AG08395 (cell line): ENCODE results near the gene INPP4B.
A peak's percentile ranks its signal among the peaks of the same experiment; 100 is the strongest.

ENCODE experiments used
- DNase-seq: peaks from one replicate; pipeline ENCODE4 v3.0.0; 2012; ENCODE audit warnings: mixed read lengths, low spot score

Gene INPP4B

DNA sequence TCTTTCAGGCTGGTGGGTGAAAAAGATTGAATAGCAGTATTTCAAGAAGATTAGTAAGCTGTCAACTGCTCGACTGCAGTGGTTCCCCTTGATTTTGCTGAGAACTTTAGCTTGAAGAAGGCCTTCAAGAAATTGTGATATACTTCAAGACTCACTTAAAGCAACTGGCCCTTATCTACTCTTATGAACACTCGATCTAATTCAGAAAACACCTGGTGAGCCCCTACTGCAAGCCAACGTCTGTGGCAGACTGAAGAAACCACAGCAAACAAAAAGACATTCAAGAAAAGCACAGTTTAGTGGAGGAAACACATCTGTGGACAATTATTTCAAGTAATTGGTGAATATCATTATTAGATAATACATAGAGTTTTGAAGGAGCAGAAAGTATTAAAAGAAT, 119.0 kb downstream of the INPP4B start:
- DNase-seq: no peak

DNA sequence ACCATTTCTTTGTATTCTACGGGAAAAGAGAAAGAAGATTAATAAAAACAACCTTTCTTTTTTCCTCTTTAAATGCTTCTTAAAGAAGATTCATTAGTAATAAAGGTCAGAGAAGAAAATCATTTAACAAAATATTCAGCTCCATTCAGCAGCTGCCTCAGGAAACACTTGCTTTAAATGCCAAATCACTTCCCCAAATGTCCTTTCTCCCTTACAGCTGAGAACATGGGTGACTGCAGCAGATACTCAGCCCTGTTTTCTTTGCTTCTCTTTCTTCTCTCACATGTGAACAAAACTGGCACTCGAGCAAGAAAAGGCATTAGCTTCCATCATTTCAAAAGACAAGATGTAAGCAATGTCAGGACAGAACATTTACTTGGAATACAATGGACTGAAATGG, 120.2 kb downstream of the INPP4B start:
- no peak for DNase-seq

DNA sequence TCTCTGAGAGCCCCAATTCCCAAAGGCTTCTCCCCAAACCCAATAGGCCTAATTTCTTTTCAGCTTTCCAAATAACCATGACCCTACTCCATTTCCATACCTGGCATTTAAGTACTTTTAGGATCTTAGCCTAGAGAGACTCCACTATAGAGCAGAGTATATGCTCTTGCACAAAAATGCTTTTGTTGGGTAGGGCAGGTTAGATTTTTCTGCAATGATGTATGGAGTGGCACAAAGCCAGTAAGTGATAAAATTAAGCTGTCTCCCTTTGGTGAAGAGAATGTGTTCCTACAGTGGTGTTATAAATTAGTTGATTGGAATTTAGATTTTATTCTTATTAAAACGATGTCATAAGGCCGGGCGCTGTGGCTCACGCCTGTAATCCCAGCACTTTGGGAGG, 124.9 kb downstream of the INPP4B start:
- no peak for DNase-seq

DNA sequence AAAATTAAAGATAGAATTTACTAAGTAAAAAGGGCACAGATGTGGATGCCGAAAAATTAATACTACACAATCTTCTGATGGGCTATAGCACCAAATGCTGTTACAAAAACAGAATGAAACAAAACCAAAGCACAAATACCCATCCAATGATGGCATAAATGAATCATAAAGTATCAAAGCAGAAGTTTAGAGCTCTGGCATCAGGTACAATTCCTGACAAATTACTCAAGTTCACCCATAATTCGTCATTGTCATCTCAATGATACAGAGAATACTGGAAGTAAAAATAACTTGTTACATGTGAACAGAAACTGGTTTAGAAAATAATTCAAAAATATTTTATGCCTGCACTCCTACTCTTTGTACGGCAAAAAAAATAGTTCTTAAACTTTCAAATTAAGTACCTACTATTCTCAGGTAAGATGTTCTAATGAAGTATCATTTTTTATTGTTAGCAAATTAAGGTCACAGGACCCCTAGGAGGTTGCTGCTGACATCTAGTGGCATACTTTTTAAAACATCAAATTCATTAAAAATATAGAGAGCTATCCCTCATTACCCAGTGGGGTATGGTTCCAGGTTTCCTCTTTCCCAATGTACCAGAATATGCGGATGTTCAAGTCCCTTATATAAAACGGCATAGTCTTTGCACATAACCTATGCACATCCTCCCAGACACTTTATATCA, 126.1 kb downstream of the INPP4B start:
- DNase-seq: peak; percentile 21

DNA sequence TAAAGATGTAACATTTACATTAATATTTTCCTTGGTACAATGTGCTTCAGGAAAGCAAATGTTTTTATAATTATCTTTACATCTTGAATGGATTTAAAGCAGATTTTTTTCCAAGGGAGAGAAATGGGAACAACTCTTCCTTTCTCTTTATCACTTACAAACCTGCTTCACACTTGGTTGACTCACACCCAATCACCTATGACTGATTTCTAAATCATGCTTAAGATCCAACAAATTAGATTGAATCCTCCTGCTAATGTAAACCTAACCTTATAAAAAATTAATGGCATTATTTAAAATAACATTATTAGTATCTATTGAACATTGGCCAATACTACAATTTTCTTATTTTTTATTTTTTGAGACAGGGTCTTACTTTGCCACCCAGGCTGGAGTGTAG, 127.1 kb downstream of the INPP4B start:
- DNase-seq: no peak

DNA sequence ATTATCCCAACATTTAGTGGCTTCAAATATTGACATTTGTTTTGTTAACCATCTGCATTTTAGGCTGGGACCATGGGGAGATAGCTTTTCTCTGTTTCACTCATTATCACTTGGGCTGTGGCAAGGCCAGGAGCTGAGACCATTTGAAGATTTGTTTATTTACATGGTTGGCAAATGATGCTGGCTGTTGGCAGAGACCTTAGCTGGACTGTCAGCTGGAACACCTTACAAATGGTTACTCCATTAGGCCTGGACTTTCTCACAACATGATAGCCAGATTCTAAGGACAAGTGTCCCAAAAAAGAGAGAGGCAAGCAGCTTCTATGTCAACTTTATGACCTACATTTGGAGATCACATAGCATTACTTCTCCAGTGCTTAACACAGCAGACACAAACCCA, 130.4 kb downstream of the INPP4B start:
- DNase-seq: no peak

DNA sequence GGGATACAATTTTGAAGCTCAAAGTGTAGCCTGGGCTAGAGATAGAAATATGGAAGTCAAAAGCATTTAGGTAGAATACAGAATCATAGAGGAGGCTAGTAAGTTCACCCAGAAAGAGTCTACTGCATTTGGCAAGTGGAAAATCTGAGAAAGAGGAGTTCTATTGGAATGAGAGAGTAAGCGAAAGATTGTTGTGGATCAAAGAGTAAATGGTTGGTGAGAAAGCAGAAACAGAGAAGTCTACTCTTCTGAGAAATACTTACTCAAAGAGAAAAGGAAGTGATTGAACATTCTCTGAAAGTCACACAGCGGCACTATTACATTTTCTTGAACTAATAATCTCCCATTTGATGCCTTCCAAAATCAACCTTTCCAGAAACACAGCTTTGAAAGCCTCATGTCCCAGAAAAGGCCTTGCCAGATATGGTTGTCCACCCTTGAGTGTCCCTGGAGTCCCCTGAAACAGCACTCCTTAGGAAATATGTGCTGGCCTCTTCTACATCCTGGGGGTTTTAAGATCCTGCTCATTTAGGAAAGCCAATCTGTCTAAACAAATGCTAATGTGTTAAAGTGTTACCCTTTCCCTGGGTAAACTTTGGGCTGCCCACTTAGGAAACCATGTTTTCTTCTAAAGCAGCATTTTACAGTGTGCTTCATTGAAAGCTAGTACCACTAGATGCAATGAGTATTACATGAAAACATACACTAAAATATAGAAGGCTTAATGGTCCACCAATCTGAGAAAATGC, 132.6 kb downstream of the INPP4B start:
- DNase-seq: no peak

DNA sequence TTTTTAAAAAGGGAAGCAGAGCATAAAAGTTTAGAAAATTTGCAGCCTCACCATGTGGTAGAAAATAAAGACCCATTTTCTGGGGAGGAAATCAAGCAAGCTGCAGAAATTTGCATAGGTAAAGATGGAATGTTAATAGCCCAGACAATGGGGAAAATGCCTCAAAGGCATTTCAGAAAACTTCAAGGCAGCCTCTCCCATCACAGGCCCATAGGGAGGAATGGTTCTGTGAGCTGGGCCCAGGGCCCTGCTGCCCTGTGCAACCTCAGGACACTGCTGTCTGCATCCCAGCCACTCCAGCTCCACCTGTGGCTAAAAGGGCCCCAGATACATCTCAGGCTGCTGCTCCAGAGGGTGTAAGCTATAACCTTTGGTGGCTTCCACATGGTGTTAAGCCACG, 137.9 kb downstream of the INPP4B start:
- DNase-seq: no peak

DNA sequence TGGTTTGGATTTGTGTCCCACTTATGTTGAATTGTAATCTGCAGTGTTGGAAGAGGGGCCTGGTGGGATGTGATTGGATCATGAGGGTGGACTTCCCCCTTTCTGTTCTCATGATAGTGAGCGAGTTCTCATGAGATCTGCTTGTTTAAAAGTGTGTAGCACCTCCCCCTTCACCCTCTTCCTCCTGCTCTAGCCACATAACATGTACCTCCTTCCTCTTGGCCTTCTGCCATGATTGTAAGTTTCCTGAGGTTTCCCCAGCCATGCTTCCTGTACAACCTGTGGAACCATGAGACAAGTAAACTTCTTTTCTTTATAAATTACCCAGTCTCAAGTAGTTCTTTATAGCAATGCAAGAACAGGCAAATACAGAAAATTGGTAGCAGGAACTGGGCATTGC, 138.7 kb downstream of the INPP4B start:
- DNase-seq: no peak

DNA sequence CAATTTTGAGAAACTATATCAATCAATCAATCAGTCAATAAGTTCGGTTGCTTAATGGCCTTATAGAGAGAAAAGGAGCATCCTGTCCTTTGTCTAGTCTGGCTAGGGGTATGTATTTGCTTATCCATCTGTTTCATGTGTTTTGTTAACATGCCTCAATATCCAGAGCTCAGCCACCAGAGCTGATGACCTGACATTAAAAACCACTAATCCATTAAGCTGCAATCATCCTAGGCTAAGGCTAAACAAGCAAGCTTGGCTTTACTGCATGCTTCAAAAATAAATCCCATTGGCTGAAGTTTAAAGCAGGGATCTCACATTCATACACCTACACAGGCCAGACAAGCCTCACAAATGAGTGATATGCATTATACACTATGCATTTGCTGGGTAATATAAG, 139.7 kb downstream of the INPP4B start:
- no peak for DNase-seq

DNA sequence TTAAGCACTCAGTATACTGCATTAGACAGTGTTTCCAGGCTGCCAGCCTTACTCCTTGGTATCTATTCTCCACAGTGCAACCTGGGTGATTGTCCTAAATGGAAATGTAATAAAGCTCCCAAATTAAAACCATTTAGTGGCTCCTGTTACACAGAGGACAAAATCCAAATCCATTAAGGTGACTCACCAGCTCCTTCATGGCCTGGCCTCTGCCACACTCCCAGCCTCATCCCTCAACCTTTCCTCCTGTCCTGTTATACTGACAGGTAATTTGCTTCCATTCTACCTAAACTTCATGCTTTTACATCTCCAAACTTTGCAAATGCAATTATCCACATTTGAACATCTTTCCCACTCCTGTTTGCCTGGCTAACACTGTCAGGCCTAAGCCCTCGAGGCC, 140.3 kb downstream of the INPP4B start:
- no peak for DNase-seq

DNA sequence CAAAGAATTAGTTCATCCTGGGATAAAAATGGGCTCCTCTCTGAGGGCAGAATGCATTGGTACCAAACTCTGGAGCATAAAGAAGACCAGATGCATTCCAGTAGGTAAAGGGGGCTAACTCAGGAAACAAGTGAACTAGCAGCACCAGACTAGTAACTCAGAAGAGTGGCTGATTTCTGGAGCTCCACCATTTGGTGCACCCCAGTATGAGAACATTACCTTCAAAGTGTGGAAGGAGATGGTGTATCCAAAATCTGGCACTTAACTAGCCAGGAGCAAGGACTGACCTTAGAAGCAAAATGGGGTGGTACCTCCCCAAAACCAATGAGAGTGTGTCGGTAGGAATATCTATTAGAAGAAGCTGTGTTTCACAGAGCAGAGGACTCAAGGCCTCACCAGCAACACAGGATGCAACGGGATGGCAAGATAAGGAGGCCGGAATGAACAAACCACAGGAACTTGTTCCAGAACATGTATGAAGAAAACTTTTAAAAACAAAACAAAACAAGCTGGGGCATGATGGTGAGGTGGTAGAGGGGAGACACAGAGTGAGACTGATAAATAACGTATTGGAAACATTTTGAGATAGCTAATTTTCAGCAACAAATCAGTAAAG, 142.3 kb downstream of the INPP4B start:
- no peak for DNase-seq

DNA sequence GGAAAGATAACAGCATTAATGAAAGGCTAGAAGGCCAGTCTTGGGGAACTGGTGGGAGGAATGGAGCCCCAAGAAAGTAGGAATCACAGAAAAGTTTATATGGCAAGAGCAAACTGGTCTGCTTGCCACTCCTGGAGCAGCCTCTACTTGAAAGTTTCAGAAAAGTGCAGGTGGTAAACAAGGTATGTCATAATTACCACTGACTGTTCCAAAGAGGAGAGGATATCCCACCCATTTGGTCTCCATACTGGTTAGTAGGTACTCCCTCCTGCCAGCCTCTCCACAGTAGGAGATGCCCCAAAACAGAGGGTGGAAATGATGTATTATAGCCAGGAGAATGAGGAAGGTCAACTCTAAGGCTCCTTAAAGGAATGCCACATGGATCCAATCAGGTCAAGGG, 145.1 kb downstream of the INPP4B start:
- no peak for DNase-seq

DNA sequence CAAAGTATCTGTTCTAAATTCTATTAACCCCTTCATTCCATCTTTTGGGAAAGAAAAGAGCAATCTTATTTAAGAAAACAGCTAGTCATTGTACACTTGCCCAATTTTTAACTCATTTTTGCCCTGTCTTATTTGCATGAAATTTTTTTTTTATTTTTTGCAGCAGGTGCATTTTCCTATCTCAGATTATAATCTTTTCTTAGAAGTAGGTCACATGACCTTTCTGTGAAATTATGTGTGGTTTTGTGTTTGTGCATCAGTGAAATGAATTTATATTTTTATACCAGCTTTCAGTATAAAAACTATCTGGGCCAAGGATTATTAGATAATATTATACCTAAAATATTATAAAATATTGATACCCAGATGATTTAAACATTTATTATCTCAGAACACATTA, 145.6 kb downstream of the INPP4B start:
- no peak for DNase-seq

DNA sequence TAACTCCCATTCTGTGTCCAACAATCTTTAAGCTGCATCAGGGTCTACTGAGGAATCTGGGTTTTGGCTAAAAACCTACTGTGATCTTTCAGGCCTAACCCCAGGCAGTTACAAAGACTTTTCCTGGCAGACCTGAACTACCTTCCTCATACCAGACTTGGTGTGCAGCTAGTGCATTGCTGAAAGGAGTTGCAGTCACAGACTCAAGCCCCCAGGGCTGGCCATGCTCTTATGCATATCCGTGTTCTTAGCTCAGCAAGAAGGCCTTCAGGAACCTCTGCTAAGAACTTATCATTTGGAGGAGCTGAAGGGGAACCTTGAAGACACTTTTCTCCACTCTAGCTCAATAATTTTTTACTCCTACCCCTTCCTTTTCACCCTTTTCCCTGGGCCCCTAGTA, 147.5 kb downstream of the INPP4B start:
- no peak for DNase-seq

DNA sequence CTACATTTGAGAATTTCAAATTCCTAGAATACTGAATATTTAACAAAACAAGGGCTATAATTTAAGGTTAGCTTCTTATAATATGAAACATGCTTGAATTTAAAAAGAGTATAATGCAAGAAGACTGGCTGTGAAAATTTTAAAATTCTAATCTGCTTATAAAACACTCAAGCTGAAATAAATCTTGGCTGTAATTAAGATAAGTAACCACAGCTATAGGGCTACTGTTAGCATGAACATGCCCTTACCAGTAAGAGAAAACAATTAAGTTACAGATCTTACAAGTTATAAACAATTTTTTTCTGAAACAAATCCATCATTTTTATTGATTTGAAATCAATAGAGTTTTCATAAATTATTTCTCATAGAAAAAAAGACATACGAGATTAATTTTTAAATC, 148.2 kb downstream of the INPP4B start:
- no peak for DNase-seq

DNA sequence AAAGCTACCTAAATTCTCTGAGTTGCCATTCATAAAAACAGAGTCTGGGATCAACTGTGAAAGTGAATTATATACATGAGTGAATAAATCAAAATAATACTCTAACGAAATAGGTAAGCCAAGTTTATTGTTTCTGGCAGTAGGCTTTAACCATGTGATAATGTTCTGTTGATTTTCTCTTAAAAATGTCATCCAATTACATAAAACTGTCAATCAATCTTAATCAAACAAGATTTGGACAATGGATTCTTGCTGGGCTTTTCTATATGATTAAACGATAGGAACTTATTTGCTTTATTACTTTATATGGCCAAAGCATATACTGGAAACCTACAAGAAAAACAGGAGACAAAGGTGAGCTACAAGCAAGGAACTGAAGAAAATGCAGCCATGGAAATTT, 148.8 kb downstream of the INPP4B start:
- DNase-seq: no peak

DNA sequence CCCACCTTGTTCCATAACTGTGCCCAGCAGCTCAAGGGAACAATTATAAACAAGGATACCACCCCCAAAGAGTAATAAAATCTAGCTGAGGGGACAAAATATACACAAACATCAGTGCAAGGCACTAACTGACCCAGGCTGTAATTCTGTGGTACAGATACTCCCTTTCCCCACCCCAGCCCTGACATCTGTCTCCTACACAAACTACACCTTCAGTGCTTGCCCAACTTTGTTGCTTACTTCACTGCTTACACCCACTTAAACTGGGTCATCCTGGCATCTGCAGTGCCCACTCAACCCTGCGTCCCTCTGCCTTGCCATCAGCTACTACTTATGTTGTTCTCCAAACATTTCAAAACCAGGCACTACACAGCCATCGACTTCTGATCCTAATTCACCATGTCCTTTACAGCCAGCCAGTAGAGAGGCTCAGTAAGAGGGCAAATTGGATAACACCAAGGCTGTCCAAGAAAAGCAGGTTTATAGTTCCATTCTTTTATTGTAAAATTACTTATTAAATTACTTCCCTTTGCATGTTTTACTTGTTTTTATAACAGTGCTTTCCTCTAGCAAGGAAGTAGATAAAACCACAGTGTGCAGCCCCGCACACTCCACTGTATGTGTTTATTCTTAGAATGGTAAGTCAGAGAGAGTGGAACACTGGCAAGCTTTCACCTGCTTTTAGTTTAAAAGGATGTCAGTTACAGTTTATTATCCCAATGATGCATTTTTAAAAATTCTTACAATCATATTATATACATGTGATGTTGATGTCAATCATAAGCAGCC, 149.6 kb downstream of the INPP4B start:
- no peak for DNase-seq

DNA sequence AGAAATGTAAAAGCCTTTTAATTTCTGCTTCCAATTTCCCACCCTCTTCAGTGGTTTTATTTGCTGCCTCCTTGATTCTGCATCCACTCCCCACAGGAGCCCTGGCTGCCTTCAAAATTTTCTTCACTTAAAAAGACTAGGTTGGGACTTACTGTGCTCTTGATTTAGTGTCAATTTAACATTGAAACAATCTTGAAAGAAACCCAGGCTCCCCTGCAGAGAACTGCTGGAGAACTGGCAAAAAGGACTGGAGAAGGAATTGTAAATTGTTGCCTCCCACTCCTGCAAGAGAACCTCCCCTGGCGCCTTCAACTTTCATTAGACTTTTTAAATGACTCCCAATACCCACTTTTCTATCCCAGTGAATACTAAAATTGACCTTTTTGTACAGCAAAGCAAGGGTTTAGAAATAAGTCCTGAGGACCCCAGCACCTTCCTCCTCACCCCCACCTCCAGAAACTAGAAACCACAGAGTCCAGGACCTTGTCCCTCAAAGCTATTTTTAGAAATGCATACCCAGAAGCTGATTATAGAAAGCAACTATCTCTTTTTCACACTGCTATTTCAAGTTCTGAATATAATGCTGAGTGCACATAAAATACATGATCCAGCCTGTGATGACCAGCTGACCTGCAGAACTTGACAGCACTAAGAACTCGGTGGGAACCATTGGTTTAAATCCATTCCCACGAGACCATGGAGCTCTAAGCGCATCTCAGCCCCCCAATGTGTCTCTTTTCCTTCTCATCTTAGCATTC, 155.5 kb downstream of the INPP4B start:
- no peak for DNase-seq

DNA sequence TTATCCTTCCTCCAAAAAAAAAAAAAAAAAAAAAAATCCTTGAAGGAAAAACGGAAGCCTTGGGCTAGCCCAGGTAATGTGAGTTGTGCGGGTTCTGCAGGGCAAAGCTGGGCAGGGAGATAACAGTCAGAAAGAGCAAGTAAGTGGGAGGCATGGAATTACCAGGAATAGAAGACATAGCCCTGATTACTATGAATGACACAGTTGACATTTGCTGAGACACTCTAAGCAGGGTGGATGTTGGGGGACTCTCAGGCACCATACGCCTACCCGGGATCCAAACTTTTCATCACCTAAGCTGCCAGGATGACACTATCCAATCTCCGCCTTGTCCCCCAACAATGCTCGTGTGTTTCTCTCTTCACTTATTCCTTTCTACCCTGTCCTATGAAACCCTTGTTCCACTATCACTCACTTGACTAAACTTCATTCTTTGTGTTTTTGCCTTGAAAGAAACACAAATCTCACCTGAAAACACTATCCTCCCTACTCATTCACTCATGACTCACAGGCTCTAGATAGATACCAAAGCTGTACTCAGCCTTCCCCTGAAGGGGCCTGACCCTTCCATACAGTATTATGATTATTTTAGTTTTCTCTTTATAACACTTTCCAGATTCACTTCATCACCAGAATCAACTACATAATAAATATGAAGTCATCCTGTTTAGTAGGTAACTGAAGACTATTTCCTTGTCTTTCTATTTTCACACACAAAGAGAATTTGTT, 158.4 kb downstream of the INPP4B start:
- no peak for DNase-seq

DNA sequence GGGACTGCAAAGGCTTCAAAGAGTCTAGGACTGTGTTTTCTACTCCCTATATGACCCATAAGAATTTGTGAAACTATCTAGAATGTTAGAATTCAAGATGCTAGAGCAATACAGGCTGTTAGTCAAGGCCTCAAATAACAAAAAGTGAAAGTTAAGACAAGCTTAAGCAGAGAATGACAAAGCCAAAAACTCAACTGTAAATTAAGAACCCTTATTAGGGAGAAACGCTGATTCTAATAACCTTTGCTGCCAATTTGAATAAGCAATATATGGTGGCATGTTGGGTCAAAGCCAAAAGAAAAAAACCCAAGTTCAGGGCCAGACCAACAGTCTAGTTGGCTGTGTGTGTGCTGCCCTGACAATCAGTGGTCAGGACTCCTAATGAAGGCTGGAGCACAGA, 160.0 kb downstream of the INPP4B start:
- no peak for DNase-seq
